ENCODE measurements around the gene RPL10L.

The RPL10L gene
- 0 reads per million in 2 donors for total RNA-seq

DNA sequence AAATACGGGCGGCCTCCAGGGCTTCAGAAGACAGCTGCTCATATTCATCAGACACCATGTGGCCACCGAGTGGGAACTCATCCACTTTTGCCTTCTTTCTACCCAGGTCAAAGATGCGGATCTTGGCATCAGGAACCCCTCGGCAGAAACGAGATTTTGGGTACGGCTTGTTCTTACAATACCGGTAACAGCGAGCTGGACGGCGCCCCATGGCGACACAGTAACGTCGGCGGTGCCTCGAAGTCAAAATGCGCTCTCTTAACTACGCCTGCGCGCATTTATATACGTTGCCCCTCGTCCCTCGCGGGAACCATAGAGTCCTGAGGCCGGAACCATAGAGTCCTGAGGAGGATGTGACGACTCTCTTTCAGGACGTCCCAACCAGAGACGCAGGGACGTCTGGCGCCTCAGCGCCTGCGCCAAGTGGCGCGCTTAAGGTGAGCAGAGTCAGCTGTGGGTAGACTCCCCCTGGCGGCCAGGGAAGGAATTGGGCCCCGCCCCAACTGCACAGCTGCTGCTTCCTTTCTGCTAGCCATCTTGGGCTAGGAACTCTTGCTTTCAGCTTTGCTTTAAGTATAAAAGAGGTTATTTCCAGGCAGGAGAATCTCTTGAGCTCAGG is at the start of gene RPL10L:
Gene RPL10L (minus strand): TSS at position 256 of the 619 bp plus-strand sequence. CDS start 45 bp downstream, at position 211.
- DNase-seq = no peak

DNA sequence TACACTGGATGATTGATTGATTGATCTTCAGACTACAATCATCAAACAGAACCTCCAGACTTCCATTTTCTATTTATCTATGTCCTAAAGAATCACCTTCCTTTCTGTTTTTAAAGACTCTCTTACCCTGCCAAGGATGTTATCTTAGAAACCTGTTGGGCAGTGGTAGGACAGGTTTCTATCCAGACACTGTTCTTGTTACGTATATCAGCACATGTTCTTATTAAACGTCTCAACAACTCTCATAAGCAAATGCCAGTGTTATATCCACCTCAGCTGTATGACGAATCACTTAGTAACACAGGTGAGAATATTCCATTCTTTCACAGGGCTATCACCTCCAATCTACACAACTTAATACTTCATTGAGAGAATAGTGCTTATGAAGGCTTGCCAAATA is 40.2 kb upstream of the RPL10L start:
- no peak for DNase-seq

DNA sequence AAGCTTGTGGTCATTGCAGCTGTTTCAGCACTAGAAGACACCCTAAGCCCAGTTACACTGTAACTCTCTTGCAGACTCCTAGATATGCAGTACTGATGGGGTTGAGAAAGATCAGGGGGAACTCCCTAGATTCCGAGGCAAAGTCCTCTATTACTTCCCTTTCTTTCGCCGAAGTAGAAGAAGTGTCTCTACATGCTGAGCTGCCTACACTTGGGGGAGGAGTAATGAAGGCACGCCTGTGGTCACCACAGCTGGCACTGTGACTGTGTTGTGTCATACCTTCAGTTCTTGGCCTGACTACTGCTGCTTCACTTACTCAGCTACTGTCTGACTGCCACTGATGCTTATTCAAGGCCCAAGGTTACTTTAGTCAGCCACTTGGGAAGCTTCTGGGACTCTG is 35.1 kb upstream of the RPL10L start:
- DNase-seq = no peak

DNA sequence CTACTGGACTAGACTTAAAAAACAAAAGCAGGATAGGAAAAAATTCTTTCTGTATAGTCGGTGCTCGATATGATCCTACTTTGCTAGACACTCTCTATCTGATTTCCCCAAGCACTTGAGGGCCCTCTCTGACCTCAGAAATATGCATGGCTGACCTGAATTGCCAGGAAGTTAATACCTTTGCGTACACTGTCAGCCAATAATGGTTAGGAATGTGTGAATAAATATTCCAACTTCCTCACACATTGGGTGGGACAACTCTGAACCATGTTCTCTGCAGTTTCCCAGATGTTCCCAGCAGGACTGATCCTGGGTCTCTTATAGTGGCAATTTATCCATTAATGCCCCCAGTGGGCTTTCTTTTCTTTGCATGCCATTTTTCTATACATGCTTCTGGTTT is 20.5 kb upstream of the RPL10L start:
- DNase-seq = no peak

DNA sequence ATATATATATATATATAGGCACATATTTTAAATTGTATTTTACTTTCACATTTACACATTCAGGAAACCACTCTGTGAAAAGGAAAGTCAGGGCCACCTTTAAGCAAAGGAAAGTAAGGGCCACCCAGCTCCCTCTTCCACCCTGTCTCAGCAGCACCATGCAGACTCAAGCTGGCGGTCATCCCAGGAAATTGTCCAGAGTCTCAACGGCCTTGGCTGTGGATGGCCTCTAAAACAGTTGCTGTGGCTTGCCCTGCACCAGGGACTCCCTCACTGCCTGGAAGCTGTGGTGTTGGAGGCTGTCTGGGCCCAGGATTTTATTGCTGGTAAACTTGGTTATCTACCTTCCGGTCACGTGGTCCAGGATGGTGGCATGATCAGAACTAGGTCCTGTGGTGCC is 11.8 kb upstream of the RPL10L start:
- no peak for DNase-seq

DNA sequence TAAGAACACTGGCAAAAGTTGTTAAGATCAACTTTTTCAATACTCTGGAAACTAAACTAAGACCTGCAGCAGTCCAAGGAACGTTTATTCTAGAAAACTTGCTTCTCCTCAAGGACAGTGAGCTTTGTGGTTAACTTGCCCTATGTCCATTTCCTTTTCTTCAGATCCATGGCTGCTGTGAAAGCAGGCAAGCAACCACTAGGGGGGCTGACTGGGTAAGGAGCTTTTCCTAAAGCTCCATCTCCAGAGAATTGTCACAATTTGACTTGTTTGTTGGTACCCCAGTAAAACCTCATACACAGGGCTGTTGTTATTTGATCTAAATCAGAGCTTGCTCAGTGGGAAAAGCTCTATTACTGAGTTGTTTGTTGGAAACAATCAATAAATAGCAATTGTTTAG is 10.1 kb upstream of the RPL10L start:
- DNase-seq = no peak

DNA sequence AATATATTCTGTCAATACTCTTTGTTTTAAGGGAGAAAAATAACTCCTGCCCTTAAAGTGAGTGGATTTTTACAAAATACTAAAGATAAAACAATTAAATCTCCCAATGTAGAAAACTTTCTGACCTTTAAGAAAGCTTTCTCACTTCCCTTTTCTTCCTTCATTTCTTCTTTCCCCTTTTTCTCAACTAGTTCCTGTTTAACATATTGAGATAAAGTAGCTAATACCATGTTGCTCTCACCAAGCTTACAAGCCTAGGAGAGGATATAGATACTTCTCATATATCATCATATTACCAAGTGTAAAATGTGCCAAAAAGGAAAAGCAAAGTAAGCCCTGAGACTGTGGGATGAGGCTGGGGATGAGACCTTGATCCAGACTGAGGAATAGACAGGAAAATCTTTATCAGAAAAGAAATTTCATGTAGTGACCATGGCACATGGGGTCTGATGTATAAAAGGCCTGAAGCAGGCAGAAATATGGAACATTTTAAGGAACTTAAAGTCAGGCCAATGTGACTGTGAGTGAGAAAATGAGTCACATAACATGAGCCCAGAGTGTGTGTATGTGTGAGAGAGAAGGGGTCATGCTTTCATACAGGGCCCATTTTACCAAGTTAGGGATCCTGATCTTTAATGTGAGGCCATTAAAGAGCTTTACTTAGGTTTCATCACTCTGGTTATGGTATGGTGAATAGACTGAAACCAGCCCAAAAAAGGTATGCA is 1.6 kb upstream of the RPL10L start:
- no peak for DNase-seq

DNA sequence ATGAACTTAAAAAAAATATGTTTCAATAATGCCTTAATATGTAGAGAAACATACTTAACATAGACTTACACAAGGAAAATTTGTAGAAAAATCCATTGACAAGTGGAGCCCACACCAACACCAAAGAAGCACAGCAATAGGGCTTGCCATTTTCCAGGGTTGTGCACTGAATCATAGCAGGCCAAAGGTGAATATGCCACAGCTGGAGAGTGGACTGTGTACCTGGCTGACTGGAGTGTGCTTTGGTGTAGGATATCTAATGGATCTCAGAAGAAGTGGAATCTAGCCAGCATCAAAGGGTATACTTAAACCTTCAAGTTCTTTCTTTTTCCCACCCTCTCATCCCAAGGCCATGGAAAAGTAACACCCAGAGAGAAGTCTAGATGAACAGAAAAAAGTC is 4.8 kb downstream of the RPL10L start:
- DNase-seq = no peak

DNA sequence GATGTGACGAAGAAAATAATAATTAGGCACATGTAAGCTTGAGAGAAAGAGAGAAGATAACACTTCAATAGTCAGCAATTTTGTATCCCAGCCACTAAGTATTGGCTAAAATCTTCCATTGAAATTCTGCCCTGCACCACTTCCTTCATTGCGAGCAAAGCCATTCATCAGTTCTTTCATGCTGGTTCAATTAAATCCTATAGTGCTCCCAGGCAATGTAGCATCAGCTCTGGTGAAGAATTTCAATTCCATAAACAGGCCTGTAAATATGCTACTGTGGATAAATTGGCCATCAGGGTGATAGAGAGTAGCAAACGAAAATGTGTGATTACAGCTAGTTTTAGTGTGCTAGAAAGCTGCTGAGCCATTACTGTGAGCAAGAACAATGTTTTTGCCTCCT is 24.7 kb downstream of the RPL10L start:
- DNase-seq = no peak

All from T-helper 9 cell (primary cell).